HG02852 (cell line): ENCODE measurements around the gene TTC39B.

Experiments used
- ATAC-seq: cut with Tn5 transposase; IDR thresholded peaks from one replicate; pipeline ENCODE4 v1.9.1; 2021; ENCODE audit warnings: mild to moderate bottlenecking, moderate library complexity; ENCODE audit not compliant: unreplicated experiment

Gene TTC39B

GRCh38 chr9:15304632-15305031 lies 2.4 kb downstream of the TTC39B start:
- peak; percentile 21 for ATAC-seq

DNA sequence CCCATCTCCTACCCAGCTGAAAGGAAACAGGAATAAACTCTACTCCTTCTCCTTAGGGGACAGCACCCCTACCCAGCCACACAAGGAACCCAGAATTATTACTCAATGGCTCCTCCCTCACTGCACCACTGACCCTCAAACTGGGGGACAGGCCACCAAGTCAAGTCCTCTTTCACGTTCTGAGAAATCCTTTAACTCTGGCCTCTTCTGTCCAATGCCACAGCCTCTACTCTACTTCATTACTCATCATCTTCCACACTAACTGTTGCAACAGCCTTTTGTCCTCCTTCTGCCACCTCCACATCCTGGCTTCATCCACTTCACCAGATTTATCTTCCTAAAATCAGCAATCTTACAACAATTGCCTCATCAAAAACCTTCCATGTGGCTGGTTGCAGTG lies 6.8 kb downstream of the TTC39B start:
- no peak for ATAC-seq

- peak; percentile 86 for ATAC-seq
Observed at GRCh38 chr9:15299374-15299939, 7.6 kb downstream of the TTC39B start.

DNA sequence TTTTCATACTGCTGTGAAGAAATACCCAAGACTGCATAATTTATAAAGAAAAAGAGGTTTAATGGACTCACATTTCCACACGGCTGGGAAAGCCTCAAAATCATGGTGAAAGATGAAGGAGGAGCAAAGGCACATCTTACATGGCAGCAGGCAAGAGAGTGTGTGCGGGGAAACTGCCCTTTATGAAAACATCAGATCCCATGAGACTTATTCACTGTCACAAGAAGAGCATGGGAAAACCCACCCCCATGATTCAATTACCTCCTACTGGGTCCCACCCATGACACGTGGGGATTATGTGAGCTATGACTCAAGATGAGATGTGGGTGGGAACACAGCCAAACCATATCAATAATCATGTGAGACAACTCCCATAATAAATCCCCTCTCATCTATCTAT lies 8.7 kb downstream of the TTC39B start:
- ATAC-seq: no peak

- ATAC-seq: peak; percentile 39
Observed at GRCh38 chr9:15295761-15296405, 11.1 kb downstream of the TTC39B start.

DNA sequence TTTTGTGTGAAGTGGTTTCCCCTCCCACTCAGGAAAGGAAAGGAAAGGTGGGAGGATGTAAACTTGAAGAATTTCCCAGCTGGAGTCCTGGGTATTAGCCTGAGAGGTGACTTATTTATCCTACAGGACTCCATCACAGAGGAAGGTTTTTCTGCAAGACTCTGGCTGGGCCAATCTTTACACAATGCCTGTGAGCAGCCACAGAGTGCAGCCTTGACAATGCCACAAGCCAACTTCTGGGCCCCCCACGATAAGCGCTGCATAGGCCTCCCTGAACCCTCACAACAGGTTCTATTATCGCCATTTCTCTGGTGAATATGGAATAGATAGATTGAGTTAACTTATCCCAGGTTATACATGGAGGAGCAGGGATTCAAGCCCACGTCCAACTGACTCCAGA lies 12.4 kb downstream of the TTC39B start:
- ATAC-seq: no peak

DNA sequence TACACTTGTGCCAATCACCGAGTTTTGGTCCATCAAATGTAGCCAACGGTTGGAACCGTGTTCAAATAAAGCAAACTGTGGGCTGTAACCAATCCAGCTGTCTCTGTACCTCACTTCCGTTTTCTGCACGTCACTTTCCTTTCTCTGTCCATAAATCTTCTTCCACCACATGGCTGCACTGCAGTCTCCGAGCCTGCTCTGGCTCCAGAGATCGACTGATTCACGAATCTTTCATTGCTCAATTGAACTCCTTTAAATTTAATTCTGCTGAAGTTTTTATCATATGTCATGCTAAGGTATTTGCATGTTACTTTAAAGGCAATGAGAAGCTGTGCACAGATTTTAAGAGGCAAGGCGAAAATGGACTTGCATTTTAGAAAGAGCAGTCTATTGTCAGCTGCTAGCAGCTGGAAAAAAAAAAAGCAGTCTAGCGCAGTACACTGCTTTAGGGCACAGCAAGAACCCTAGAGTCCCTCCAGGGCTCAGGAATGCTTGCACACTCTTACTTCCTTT lies 13.2 kb downstream of the TTC39B start:
- no peak for ATAC-seq

- no peak for ATAC-seq
Observed at GRCh38 chr9:15293084-15293483, 13.9 kb downstream of the TTC39B start.

DNA sequence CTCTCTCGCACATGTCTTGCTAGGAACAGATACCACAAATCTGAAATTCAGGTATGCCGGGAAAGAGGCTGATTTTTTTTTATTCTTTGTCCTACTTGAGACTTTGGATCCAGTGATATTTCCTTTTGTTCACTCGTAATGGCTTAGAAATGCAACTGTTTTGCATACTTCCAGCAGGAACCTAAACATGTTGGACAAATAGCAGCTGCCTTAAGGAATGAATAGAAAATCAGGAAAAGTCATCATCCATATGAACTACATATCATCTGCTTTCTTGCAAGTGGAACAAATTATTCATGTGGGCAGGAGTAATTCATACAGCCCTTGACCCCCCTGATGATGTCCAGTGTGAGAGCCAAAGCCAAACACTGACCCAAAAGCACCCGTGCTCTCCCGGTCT lies 17.4 kb downstream of the TTC39B start:
- ATAC-seq: no peak

- ATAC-seq: no peak
Observed at GRCh38 chr9:15287309-15287708, 19.7 kb downstream of the TTC39B start.

- ATAC-seq: no peak
Observed at GRCh38 chr9:15286161-15286821, 20.7 kb downstream of the TTC39B start.

DNA sequence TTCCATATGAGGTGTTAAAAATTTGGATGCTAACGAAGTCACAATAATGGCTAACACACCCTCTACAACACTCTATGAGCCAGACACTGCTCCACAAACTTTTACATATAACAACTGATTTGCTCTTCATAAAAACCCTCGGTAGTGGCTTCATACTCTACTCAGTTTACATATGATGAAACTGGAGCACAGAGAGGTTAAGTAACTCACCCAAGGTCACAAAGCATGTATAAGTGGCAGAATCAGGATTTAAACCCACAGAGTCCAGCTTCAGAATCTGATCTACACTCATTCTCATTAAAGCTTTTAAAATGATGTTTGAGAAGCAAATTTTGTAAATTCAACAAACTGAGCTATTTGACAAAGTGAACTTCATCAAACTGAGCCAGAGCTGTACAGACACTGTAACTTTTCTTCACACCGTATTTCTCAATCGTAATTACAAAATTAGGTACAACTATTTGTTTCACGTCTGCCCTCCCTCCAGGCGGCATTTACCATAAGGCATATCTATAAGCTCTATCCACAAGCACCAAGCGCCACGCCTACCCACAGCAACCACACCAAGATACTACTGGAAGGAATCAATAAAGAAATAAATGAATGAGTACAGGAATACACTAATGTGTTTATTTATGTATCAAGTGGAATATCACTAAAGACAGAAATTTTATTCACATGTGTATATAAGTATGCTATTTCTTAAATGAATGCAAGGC lies 24.3 kb downstream of the TTC39B start:
- no peak for ATAC-seq

DNA sequence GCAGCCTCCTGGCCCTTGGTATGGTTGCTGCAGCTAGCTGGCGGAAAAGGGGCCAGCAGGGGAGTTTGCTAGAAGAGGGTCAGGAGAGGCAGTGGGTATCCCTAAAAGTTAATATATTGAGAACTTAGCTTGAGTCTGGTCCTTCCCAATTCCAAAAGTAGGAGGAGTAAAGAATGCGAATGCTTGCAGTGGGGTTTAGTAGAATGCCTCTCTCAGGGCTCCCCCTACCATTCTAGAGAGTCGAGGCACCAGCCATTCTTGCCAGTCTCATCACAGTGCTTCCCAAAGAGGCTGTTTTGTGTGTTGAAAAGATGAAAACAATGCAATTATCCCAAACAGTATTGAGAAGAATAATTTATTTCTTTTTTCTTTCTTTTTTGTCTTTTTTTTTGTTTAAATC lies 26.4 kb downstream of the TTC39B start:
- no peak for ATAC-seq

- no peak for ATAC-seq
Observed at GRCh38 chr9:15278839-15279238, 28.2 kb downstream of the TTC39B start.

DNA sequence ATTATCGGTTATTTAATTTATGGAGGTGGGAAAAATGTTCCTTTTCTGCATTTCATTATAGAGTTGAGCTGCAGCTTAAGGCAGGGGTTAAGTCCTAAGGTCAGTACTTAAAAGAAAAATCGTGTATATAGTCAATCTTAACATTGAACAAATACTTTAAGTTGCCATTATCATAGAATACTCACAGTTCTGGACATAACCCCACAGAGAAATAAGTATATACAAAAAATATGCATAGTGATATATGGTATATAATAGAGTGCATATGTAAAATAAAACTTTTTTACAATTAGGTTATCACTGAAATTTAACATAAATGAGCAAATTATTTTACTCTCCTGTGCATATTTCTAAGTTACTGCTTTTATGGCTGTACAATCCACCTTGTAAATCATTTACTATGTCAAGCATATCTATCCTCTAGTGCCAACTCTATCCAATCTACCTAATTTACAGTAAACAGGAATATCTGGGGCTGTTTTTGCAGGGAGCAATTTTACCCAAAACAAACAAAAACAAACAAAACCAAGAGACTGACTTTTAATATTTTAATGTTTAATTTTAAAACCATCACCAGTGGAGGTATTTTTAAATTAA lies 28.8 kb downstream of the TTC39B start:
- ATAC-seq: no peak

DNA sequence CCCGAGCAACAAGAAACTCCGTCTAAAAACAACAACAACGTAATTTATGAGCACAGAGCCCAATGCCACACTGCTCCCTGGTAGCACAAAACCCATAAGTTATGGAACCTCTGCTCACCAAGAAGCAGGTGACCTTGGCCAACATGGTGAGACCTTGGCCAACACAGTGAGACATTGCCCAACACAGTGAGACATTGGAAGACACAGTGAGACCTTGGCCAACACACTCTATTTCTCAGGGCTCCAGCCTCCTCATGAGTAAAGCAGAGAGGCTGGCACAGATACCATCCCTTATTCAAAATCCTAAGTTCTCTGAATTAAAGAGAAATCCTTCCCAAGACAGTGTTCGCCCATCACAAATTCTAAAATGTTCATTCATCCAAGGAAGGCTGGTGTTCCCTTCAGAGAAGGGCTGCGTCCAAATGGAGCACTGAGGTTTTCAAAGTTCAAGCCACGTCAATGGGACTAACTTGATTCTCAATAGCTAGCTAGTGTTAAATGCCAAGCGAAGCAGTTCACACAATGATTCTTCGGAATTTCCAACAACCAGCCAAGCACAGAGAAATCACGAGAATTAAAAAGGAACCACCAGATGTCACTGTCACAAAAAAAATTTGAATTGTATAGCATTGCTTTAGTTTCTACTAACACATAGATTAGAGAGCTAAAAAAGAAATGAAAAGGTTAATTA lies 29.5 kb downstream of the TTC39B start:
- ATAC-seq: no peak

DNA sequence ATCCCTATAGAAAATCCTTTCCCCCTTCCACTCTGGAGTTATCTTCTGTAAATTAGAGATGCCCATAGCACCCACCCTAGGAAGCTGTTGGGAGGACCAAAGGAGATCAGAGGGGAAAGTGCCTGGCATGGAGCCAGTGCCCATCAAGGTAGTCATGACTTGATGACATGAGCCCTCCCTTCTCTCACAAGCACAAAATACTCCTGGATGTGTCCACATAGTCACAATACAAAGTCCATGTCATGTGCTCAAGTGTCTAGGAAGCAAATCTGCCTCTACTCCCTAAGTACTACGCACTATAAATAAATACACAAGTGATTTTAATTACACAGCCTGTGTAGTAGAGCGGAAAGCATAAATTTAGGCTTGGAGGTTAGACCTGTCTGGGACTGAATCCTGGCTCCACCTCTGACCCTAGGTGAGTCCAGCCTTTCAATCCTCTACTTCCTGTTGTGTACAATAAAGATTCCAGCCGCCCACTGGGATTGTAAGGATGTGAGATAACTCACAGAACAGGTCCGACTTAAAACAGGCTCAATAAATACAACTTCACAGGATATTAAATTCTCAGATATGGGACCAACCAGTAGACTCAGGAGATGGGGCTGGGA lies 30.6 kb downstream of the TTC39B start:
- no peak for ATAC-seq

DNA sequence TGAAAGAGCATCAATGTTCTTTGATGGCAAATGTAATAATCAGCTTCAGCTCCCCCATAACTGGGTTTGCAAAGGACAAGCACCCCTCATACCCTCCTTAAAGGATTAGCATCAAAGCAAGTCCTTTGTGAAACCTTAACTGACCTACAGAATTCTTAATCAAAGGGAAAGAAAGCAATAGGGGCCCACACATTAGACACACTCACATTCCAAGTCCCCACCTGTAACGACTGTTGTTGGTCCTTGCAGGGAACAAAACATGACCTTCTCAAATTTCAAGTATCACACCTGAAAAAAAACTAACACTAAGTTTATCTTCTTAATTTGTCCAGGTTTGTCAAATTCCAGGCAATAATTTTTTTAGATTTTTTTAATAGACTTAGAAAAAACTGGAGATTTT lies 32.6 kb downstream of the TTC39B start:
- ATAC-seq: no peak

DNA sequence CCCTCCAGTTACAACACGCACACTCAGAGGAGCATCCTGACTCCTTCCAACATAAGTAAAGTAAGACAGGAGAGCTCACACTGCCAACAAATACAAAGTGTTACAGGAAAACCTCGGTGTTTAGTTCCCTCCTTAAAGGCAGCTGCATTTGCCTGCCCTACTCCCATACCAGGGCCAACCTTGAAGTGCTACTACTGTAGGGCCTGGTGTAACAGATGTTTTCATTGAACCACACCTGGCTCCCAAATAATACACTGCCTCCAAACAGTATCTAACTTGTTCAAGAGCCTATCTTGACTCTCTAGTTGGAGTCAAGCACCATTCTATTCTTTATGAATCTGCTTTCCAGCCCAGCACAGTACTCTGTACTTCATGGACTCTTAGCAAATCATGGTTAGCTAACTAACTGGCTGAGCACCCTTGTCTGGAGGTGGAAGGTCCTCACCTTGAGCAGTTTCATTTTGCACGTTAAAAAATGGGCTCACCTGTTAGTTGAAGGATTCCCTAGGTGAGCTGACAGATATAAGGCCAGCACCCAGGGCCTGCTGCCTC lies 34.6 kb downstream of the TTC39B start:
- no peak for ATAC-seq

DNA sequence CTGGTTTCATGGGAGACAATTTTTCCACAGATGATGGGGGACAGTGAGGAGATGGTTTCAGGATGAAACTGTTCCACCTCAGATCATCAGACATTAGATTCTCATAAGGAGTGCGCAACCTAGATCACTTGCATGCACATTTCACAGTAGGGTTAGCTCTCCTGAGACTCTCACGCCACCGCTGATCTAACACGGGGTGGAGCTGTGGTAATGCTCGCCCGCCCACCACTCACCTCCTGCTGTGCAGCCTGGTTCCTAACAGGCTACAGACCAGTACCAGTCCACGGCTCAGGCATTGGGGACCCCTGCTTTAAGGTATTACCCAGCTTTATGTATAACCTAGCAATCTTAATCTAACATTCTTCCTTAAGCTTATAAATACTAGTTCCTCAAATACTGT lies 35.6 kb downstream of the TTC39B start:
- no peak for ATAC-seq
